A673 (cell line): ENCODE measurements around the gene PTGER4. TPM values are rescaled to one million over a fixed set of nuclear protein-coding genes. Genes with fewer than 3 reads are reported as not detected.

Experiments used
- BruUV-seq: library from RNA; stranded (reverse); fragments of 400-500 nt; replicated peaks from 2 replicates; lab custom pipeline; 2021; lab: Mats Ljungman, UMichigan
- CTCF ChIA-PET: fragments of 300-600 bp; sonication (Branson Sonifier 250); formaldehyde crosslinking; loops from one replicate; lab custom pipeline; 2022; ENCODE audit warnings: antibody characterized with exemption; lab: Charles Lee
- POLR2A ChIA-PET: fragments of 300-600 bp; sonication (Branson Sonifier 250); formaldehyde crosslinking; loops from one replicate; lab custom pipeline; 2022; ENCODE audit warnings: antibody characterized with exemption; ENCODE audit not compliant: low non-redundant PET; lab: Charles Lee
- DNase-seq: peaks from one replicate; pipeline ENCODE4 v3.0.0-alpha.2; 2015; ENCODE audit warnings: low spot score
- H3K27ac ChIP-seq: fragments of 200-600 bp; sonication (generic); 2 replicates; pipeline ENCODE4 v1.5.1; 2016; ENCODE audit warnings: mixed run types, low read depth, mild to moderate bottlenecking, mixed read lengths, antibody characterized with exemption, low read length; ENCODE audit not compliant: poor library complexity, severe bottlenecking
- H3K27me3 ChIP-seq: fragments of 200-600 bp; sonication (generic); replicated peaks from 2 replicates; pipeline ENCODE4 v1.6.1; 2017; ENCODE audit warnings: mixed run types, low read depth, mild to moderate bottlenecking, mixed read lengths, antibody characterized with exemption, low read length; ENCODE audit not compliant: insufficient read depth, poor library complexity
- H3K36me3 ChIP-seq: fragments of 200-600 bp; sonication (generic); 2 replicates; pipeline ENCODE4 v1.6.1; 2016; ENCODE audit warnings: mixed run types, mild to moderate bottlenecking, mixed read lengths, antibody characterized with exemption, low read length; ENCODE audit not compliant: insufficient read depth, poor library complexity, severe bottlenecking
- H3K4me1 ChIP-seq: fragments of 200-600 bp; sonication (generic); 2 replicates; pipeline ENCODE4 v1.6.1; 2017; ENCODE audit warnings: mixed run types, mild to moderate bottlenecking, mixed read lengths, antibody characterized with exemption, low read length; ENCODE audit not compliant: insufficient read depth, poor library complexity, severe bottlenecking
- H3K4me3 ChIP-seq: fragments of 200-600 bp; sonication (generic); 2 replicates; pipeline ENCODE4 v1.5.1; 2016; ENCODE audit warnings: low read depth, mixed run types, mild to moderate bottlenecking, mixed read lengths, low read length; ENCODE audit not compliant: poor library complexity, severe bottlenecking
- H3K9me3 ChIP-seq: fragments of 200-600 bp; sonication (generic); 2 replicates; pipeline ENCODE4 v1.6.1; 2016; ENCODE audit warnings: mixed run types, low read depth, mild to moderate bottlenecking, mixed read lengths, antibody characterized with exemption, low read length; ENCODE audit not compliant: poor library complexity, severe bottlenecking
- EZH2 ChIP-seq: fragments of 200-600 bp; sonication (generic); IDR thresholded peaks from 2 replicates; pipeline ENCODE4 v1.6.1; 2017; ENCODE audit warnings: borderline replicate concordance, low read depth, mild to moderate bottlenecking, mixed read lengths, antibody characterized with exemption, low read length; ENCODE audit not compliant: poor library complexity, severe bottlenecking
- intact Hi-C: fragments of 100-400 bp; cut with micrococcal nuclease; formaldehyde crosslinking; loops from one replicate; pipeline ENCODE4 v1.10.0; 2022; ENCODE audit not compliant: unreplicated experiment
- total RNA-seq: library from RNA; stranded (reverse); gene quantifications from 2 replicates; pipeline ENCODE4 v1.2.3, GENCODE V29; 2021
- TF ChIP-seq, protein P1 (sequence below): fragments of 300-800, 200-600 bp; sonication (generic); conservative IDR thresholded peaks from 2 replicates; pipeline ENCODE4 v1.5.1; 2017; ENCODE audit warnings: low read depth, mild to moderate bottlenecking, antibody characterized with exemption, low read length, moderate library complexity, mixed read lengths

The PTGER4 gene
- total RNA-seq, 1 experiment from 2014 or later: 2.1 TPM

GRCh38 chr5:40687321-40687720 lies 7.6 kb downstream of the PTGER4 start:
- POLR2A ChIA-PET: no interaction called here
- Histone ChIP-seq H3K4me1 (peaks cover 4% of the 10 kb centered on the region), H3K27me3 (peaks cover 2% of the 10 kb centered on the region), H3K9me3 (no peaks in the 10 kb centered on the region), H3K4me3 (no peak overlapping the region), H3K27ac (no peak overlapping the region), H3K36me3 (no peaks in the 10 kb centered on the region)
- CTCF ChIA-PET: no interaction called here
- intact Hi-C loops: loop anchor here (10.0 kb wide), 2 partner anchors 303 to 523 kb away; no protein-coding TSS in a partner anchor
- DNase-seq: no peak
- TF ChIP-seq EZH2: no peak
- TF ChIP-seq, protein P1, sequence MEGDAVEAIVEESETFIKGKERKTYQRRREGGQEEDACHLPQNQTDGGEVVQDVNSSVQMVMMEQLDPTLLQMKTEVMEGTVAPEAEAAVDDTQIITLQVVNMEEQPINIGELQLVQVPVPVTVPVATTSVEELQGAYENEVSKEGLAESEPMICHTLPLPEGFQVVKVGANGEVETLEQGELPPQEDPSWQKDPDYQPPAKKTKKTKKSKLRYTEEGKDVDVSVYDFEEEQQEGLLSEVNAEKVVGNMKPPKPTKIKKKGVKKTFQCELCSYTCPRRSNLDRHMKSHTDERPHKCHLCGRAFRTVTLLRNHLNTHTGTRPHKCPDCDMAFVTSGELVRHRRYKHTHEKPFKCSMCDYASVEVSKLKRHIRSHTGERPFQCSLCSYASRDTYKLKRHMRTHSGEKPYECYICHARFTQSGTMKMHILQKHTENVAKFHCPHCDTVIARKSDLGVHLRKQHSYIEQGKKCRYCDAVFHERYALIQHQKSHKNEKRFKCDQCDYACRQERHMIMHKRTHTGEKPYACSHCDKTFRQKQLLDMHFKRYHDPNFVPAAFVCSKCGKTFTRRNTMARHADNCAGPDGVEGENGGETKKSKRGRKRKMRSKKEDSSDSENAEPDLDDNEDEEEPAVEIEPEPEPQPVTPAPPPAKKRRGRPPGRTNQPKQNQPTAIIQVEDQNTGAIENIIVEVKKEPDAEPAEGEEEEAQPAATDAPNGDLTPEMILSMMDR: no peak
- BruUV-seq: no TSS peak

- Histone ChIP-seq H3K4me1 (peaks cover 4% of the 10 kb centered on the region), H3K9me3 (no peaks in the 10 kb centered on the region), H3K27ac (no peak overlapping the region), H3K4me3 (no peak overlapping the region), H3K27me3 (no peaks in the 10 kb centered on the region), H3K36me3 (no peaks in the 10 kb centered on the region)
- intact Hi-C loops: loop anchor here (1.0 to 10.0 kb wide), 4 partner anchors 303 to 972 kb away; no protein-coding TSS in a partner anchor
- ChIA-PET CTCF (no interaction called here), POLR2A (no interaction called here)
- no TSS peak for BruUV-seq
- TF ChIP-seq EZH2: no peak
- TF ChIP-seq, protein P1: peak; percentile 87
- peak; percentile 88 for DNase-seq
These were observed 8.5 kb downstream of the PTGER4 start for GRCh38 chr5:40688127-40688761.

- no peak overlapping the region for H3K4me3 ChIP-seq
- TF ChIP-seq EZH2: no peak
- TF ChIP-seq, protein P1: no peak
- ChIA-PET POLR2A (no interaction called here), CTCF (no interaction called here)
- H3K36me3 ChIP-seq: no peaks in the 10 kb centered on the region
- peaks cover 4% of the 10 kb centered on the region for H3K4me1 ChIP-seq
- DNase-seq: no peak
- no peaks in the 10 kb centered on the region for H3K27me3 ChIP-seq
- H3K9me3 ChIP-seq: no peaks in the 10 kb centered on the region
- H3K27ac ChIP-seq: no peak overlapping the region
- BruUV-seq: no TSS peak
- intact Hi-C loops: loop anchor here (1.0 to 10.0 kb wide), 4 partner anchors 304 to 973 kb away; no protein-coding TSS in a partner anchor
These were observed 9.3 kb downstream of the PTGER4 start for GRCh38 chr5:40688996-40689395.
